ENCODE results near the gene EPN1.
"Not testable (repeated sequence)": the region's sequence is repeated elsewhere in the genome, so short reads cannot be mapped to it uniquely, and the experiment has no call there.

EPN1 gene

GRCh38 chr19:55750715-55751114 is 75.7 kb downstream of the EPN1 start:
- Histone ChIP-seq H2AFZ (ENCODE audit: low read depth) (no peak overlapping the region), H3K4me1 (ENCODE audit: low read depth, poor library complexity, severe bottlenecking) (no peaks in the 10 kb centered on the region), H3K27ac (no peak overlapping the region), H3K79me2 (ENCODE audit: insufficient read depth, low read depth) (no peaks in the 10 kb centered on the region), H3K27me3 (ENCODE audit: insufficient read depth, low read depth) (no peaks in the 10 kb centered on the region), H3K4me3 (IDR thresholded peaks at IDR 0.05; ENCODE audit: insufficient read depth, low read depth, low read length) (no peak overlapping the region), H3K4me2 (no peak overlapping the region), H3K9ac (no peak overlapping the region), H3K36me3 (ENCODE audit: insufficient read depth) (no peaks in the 10 kb centered on the region), H4K20me1 (ENCODE audit: insufficient read depth) (no peaks in the 10 kb centered on the region)
- TF ChIP-seq CTCF (conservative IDR thresholded peaks at IDR 0.05; ENCODE audit: low read depth, low read length) = no peak

DNA sequence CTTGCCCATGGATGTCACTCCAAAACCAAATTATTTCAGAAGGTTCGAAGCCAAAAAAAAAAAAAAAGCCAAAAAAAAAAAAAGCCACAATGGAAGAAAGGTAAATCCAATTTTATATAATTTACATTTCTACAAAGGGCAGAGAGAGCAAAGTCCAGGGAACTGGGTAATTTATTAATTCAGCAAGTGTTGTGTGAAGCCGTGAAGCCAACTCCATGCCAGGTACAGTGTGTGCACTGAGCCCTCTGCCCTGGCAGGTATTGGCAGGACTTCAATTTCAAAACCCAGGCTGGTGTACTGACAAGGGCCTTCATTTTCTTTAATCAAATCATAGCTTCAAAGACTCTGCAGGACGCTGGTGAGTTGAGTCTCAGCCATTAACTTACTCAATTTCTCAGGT is 78.4 kb downstream of the EPN1 start:
- no peak overlapping the region for H2AFZ ChIP-seq (ENCODE audit: low read depth)
- H3K27ac ChIP-seq = no peak overlapping the region
- no peak overlapping the region for H3K9ac ChIP-seq
- H3K27me3 ChIP-seq (ENCODE audit: insufficient read depth, low read depth) = no peaks in the 10 kb centered on the region
- no peak for TF ChIP-seq CTCF (conservative IDR thresholded peaks at IDR 0.05; ENCODE audit: low read depth, low read length)
- H3K36me3 ChIP-seq (ENCODE audit: insufficient read depth) = no peaks in the 10 kb centered on the region
- H3K4me1 ChIP-seq (ENCODE audit: low read depth, poor library complexity, severe bottlenecking) = no peaks in the 10 kb centered on the region
- no peaks in the 10 kb centered on the region for H4K20me1 ChIP-seq (ENCODE audit: insufficient read depth)
- no peaks in the 10 kb centered on the region for H3K79me2 ChIP-seq (ENCODE audit: insufficient read depth, low read depth)
- H3K4me3 ChIP-seq (IDR thresholded peaks at IDR 0.05; ENCODE audit: insufficient read depth, low read depth, low read length) = no peak overlapping the region
- no peak overlapping the region for H3K4me2 ChIP-seq

DNA sequence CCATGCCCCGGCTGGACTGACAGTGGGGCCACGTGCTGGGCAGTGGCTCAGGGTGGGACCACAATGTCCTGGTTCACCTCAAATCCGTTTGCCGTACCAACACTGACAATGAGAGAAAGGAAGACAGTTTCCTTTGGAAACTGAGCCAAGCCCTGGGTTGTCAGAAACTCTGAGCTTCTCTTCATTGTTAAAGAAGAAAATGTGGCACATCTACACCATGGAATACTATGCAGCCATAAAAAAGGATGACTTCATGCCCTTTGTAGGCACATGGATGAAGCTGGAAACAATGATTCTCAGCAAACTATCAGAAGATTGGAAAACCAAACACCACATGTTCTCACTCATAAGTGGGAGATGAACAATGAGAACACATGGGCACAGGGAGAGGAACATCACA is 81.8 kb downstream of the EPN1 start:
- not testable (repeated sequence) for H3K27me3 ChIP-seq (ENCODE audit: insufficient read depth, low read depth); H3K9ac ChIP-seq; H3K4me1 ChIP-seq (ENCODE audit: low read depth, poor library complexity, severe bottlenecking); H3K27ac ChIP-seq; H3K4me3 ChIP-seq (IDR thresholded peaks at IDR 0.05; ENCODE audit: insufficient read depth, low read depth, low read length); H3K36me3 ChIP-seq (ENCODE audit: insufficient read depth); H4K20me1 ChIP-seq (ENCODE audit: insufficient read depth); H3K4me2 ChIP-seq; H2AFZ ChIP-seq (ENCODE audit: low read depth); H3K79me2 ChIP-seq (ENCODE audit: insufficient read depth, low read depth)

GRCh38 chr19:55758797-55759196 is 83.8 kb downstream of the EPN1 start, which contains the start of gene RFPL4A:
TSS of gene RFPL4A (plus strand) at chr19:55759097. CDS start at chr19:55761801, 2,704 bp downstream.
- not testable (repeated sequence) for H3K36me3 ChIP-seq (ENCODE audit: insufficient read depth); H4K20me1 ChIP-seq (ENCODE audit: insufficient read depth); H3K4me3 ChIP-seq (IDR thresholded peaks at IDR 0.05; ENCODE audit: insufficient read depth, low read depth, low read length); H2AFZ ChIP-seq (ENCODE audit: low read depth); H3K27ac ChIP-seq; H3K79me2 ChIP-seq (ENCODE audit: insufficient read depth, low read depth); H3K4me2 ChIP-seq; H3K27me3 ChIP-seq (ENCODE audit: insufficient read depth, low read depth); H3K9ac ChIP-seq; H3K4me1 ChIP-seq (ENCODE audit: low read depth, poor library complexity, severe bottlenecking)
